Trophoblast cell (in vitro differentiated cells and primary cell): ENCODE results near the gene TET1.

ENCODE experiments used
- DNase-seq, 2 donors: peaks; one replicate each; pipeline ENCODE4 v3.0.0-alpha.2; 2016
- H2AFZ ChIP-seq: 2 replicates; pipeline ENCODE4 v1.6.1; 2013; ENCODE audit warnings: low read length, moderate library complexity, mild to moderate bottlenecking; ENCODE audit not compliant: insufficient read depth, poor library complexity
- H2AK5ac ChIP-seq: 2 replicates; pipeline ENCODE4 v1.6.1; 2013; ENCODE audit warnings: mild to moderate bottlenecking, low read length
- H2BK120ac ChIP-seq: 2 replicates; pipeline ENCODE4 v1.6.1; 2013; ENCODE audit warnings: low read length, mild to moderate bottlenecking, moderate library complexity; ENCODE audit not compliant: insufficient read depth, poor library complexity
- H2BK12ac ChIP-seq: 2 replicates; pipeline ENCODE4 v1.6.1; 2013; ENCODE audit warnings: mild to moderate bottlenecking, low read length, moderate library complexity
- H2BK5ac ChIP-seq: 2 replicates; pipeline ENCODE4 v1.6.1; 2013; ENCODE audit warnings: low read length, low read depth, moderate library complexity, mild to moderate bottlenecking; ENCODE audit not compliant: poor library complexity
- H3K14ac ChIP-seq: 2 replicates; pipeline ENCODE4 v1.6.1; 2013; ENCODE audit warnings: mild to moderate bottlenecking, low read length
- H3K18ac ChIP-seq: 2 replicates; pipeline ENCODE4 v1.6.1; 2013; ENCODE audit warnings: mild to moderate bottlenecking, low read length
- H3K23ac ChIP-seq: 2 replicates; pipeline ENCODE4 v1.6.1; 2013; ENCODE audit warnings: low read length
- H3K27ac ChIP-seq: 2 replicates; pipeline ENCODE4 v1.5.1; 2013; ENCODE audit warnings: low read depth, mild to moderate bottlenecking, inconsistent platforms, low read length, moderate library complexity
- H3K27me3 ChIP-seq: 2 replicates; pipeline ENCODE4 v1.6.1; 2013; ENCODE audit warnings: inconsistent platforms, mild to moderate bottlenecking, low read length, moderate library complexity; ENCODE audit not compliant: insufficient read depth
- H3K36me3 ChIP-seq, 2 experiments: 1 replicate in 1 of 2; 2 replicates in 1 of 2; pipeline ENCODE4 v1.6.1; 2013; ENCODE audit warnings: low read length in 2 of 2, mild to moderate bottlenecking in 2 of 2, moderate library complexity in 1 of 2; ENCODE audit not compliant: insufficient read depth in 2 of 2, control insufficient read depth in 1 of 2
- H3K4ac ChIP-seq: 2 replicates; pipeline ENCODE4 v1.6.1; 2013; ENCODE audit warnings: low read depth, mild to moderate bottlenecking, low read length, moderate library complexity
- H3K4me1 ChIP-seq, 2 experiments: 1 replicate in 1 of 2; 2 replicates in 1 of 2; pipeline ENCODE4 v1.6.1; 2013; ENCODE audit warnings: low read length in 2 of 2, mild to moderate bottlenecking in 2 of 2, moderate library complexity in 1 of 2; ENCODE audit not compliant: insufficient read depth in 2 of 2, control insufficient read depth in 1 of 2
- H3K4me2 ChIP-seq: 2 replicates; pipeline ENCODE4 v1.6.1; 2013; ENCODE audit warnings: inconsistent platforms, mild to moderate bottlenecking, low read length, moderate library complexity
- H3K4me3 ChIP-seq: 2 replicates; pipeline ENCODE4 v1.5.1; 2013; ENCODE audit warnings: mild to moderate bottlenecking, low read depth, low read length, inconsistent platforms
- H3K79me1 ChIP-seq: one replicate; pipeline ENCODE4 v1.6.1; 2013; ENCODE audit warnings: low read length
- H3K79me2 ChIP-seq: 2 replicates; pipeline ENCODE4 v1.6.1; 2013; ENCODE audit warnings: low read length, mild to moderate bottlenecking; ENCODE audit not compliant: control insufficient read depth, insufficient read depth, poor library complexity
- H3K9ac ChIP-seq: 2 replicates; pipeline ENCODE4 v1.6.1; 2013; ENCODE audit warnings: mild to moderate bottlenecking, low read length
- H3K9me3 ChIP-seq: 2 replicates; pipeline ENCODE4 v1.6.1; 2013; ENCODE audit warnings: low read depth, mild to moderate bottlenecking, control low read depth, inconsistent platforms, low read length; ENCODE audit not compliant: insufficient read depth
- H4K12ac ChIP-seq: 2 replicates; pipeline ENCODE4 v1.6.1; 2013; ENCODE audit warnings: low read depth, mild to moderate bottlenecking, low read length, moderate library complexity
- H4K8ac ChIP-seq: 2 replicates; pipeline ENCODE4 v1.6.1; 2013; ENCODE audit warnings: low read depth, mild to moderate bottlenecking, low read length, moderate library complexity
- H4K91ac ChIP-seq: one replicate; pipeline ENCODE4 v1.6.1; 2013; ENCODE audit warnings: low read depth, mild to moderate bottlenecking, low read length, moderate library complexity
- WGBS: extraction: QIAGEN DNeasy Blood & Tissue Kit; methylation state at CpG from one replicate; pipeline ENCODE4 v1.1.7; 2013; ENCODE audit warnings: missing lambda C conversion rate; ENCODE audit not compliant: insufficient read length, insufficient coverage; ENCODE audit errors: extremely low coverage; 5-methylcytosine and 5-hydroxymethylcytosine counted together

TET1 gene

GRCh38 chr10:68602434-68602833, 42.3 kb downstream of the TET1 start:
- Histone ChIP-seq H4K91ac (no peak overlapping the region), H3K9me3 (no peaks in the 10 kb centered on the region), H3K4me3 (no peak overlapping the region), H3K27ac (no peak overlapping the region), H3K4ac (no peak overlapping the region), H3K4me1 (peaks cover 5 to 10% of the 10 kb centered on the region in 2 experiments), H2BK12ac (no peak overlapping the region), H3K79me1 (peaks cover 11% of the 10 kb centered on the region), H3K4me2 (no peak overlapping the region), H3K36me3 (no peaks in the 10 kb centered on the region), H3K23ac (no peak overlapping the region), H2BK120ac (no peak overlapping the region), H3K14ac (no peak overlapping the region), H2BK5ac (no peak overlapping the region), H2AK5ac (no peak overlapping the region), H3K9ac (no peak overlapping the region), H3K79me2 (peaks cover 2% of the 10 kb centered on the region), H2AFZ (no peak overlapping the region), H3K18ac (no peak overlapping the region), H3K27me3 (no peaks in the 10 kb centered on the region), H4K12ac (no peak overlapping the region), H4K8ac (no peak overlapping the region)
- whole genome bisulfite sequencing = no CpG with 5 or more reads among the region's 2 CpGs
- DNase-seq = no peak

GRCh38 chr10:68603766-68604165, 43.6 kb downstream of the TET1 start:
- Histone ChIP-seq H2AFZ (no peak overlapping the region), H3K4me2 (no peak overlapping the region), H2AK5ac (no peak overlapping the region), H4K91ac (no peak overlapping the region), H3K27ac (no peak overlapping the region), H2BK5ac (no peak overlapping the region), H4K12ac (no peak overlapping the region), H3K4ac (no peak overlapping the region), H3K14ac (no peak overlapping the region), H4K8ac (no peak overlapping the region), H2BK120ac (no peak overlapping the region), H3K9me3 (no peaks in the 10 kb centered on the region), H3K18ac (no peak overlapping the region), H3K79me2 (peaks cover 2% of the 10 kb centered on the region), H3K36me3 (no peaks in the 10 kb centered on the region), H3K4me3 (no peak overlapping the region), H3K27me3 (no peaks in the 10 kb centered on the region), H3K79me1 (peaks cover 11% of the 10 kb centered on the region), H2BK12ac (no peak overlapping the region), H3K4me1 (peaks cover 5 to 8% of the 10 kb centered on the region in 2 experiments), H3K9ac (no peak overlapping the region), H3K23ac (no peak overlapping the region)
- DNase-seq = no peak
- no CpG with 5 or more reads among the region's 3 CpGs for WGBS

- Histone ChIP-seq H2BK5ac (no peak overlapping the region), H3K27ac (no peak overlapping the region), H3K4me2 (no peak overlapping the region), H3K14ac (no peak overlapping the region), H4K8ac (no peak overlapping the region), H3K27me3 (no peaks in the 10 kb centered on the region), H2AK5ac (no peak overlapping the region), H3K79me1 (peaks cover 7% of the 10 kb centered on the region), H3K4me1 (peaks cover under 1 to 1% of the 10 kb centered on the region in 2 experiments), H3K4me3 (no peak overlapping the region), H2BK12ac (no peak overlapping the region), H2AFZ (no peak overlapping the region), H3K23ac (no peak overlapping the region), H3K4ac (no peak overlapping the region), H3K9me3 (no peaks in the 10 kb centered on the region), H3K36me3 (no peaks in the 10 kb centered on the region), H4K12ac (no peak overlapping the region), H2BK120ac (no peak overlapping the region), H3K79me2 (no peaks in the 10 kb centered on the region), H4K91ac (no peak overlapping the region), H3K9ac (no peak overlapping the region), H3K18ac (no peak overlapping the region)
- no CpG with 5 or more reads among the region's 1 CpG for WGBS
- peak in 1 of 2 donors; percentile 25 for DNase-seq
These were observed 44.3 kb downstream of the TET1 start for GRCh38 chr10:68604441-68604840.

GRCh38 chr10:68606918-68607317, 46.8 kb downstream of the TET1 start:
- no peaks in the 10 kb centered on the region for H3K79me1 ChIP-seq
- WGBS = no CpG with 5 or more reads among the region's 5 CpGs
- no peaks in the 10 kb centered on the region for H3K27me3 ChIP-seq
- no peaks in the 10 kb centered on the region for H3K4me1 ChIP-seq
- no peak overlapping the region for H4K12ac ChIP-seq
- no peak overlapping the region for H2BK5ac ChIP-seq
- no peak overlapping the region for H2BK12ac ChIP-seq
- H3K9ac ChIP-seq = no peak overlapping the region
- no peak overlapping the region for H4K8ac ChIP-seq
- no peaks in the 10 kb centered on the region for H3K36me3 ChIP-seq
- no peak overlapping the region for H3K18ac ChIP-seq
- no peak overlapping the region for H2AFZ ChIP-seq
- no peak overlapping the region for H3K14ac ChIP-seq
- H3K79me2 ChIP-seq = no peaks in the 10 kb centered on the region
- H3K27ac ChIP-seq = no peak overlapping the region
- H3K4ac ChIP-seq = no peak overlapping the region
- no peak for DNase-seq
- no peak overlapping the region for H4K91ac ChIP-seq
- no peak overlapping the region for H2BK120ac ChIP-seq
- H3K9me3 ChIP-seq = no peaks in the 10 kb centered on the region
- no peak overlapping the region for H2AK5ac ChIP-seq
- no peak overlapping the region for H3K23ac ChIP-seq
- no peak overlapping the region for H3K4me3 ChIP-seq
- no peak overlapping the region for H3K4me2 ChIP-seq
